GM21737 (cell line): ENCODE data around the gene HIPK2.

Experiments used
- ATAC-seq: cut with Tn5 transposase; IDR thresholded peaks from one replicate; pipeline ENCODE4 v1.9.1; 2021; ENCODE audit warnings: mild to moderate bottlenecking, moderate library complexity; ENCODE audit not compliant: unreplicated experiment

Gene HIPK2

DNA sequence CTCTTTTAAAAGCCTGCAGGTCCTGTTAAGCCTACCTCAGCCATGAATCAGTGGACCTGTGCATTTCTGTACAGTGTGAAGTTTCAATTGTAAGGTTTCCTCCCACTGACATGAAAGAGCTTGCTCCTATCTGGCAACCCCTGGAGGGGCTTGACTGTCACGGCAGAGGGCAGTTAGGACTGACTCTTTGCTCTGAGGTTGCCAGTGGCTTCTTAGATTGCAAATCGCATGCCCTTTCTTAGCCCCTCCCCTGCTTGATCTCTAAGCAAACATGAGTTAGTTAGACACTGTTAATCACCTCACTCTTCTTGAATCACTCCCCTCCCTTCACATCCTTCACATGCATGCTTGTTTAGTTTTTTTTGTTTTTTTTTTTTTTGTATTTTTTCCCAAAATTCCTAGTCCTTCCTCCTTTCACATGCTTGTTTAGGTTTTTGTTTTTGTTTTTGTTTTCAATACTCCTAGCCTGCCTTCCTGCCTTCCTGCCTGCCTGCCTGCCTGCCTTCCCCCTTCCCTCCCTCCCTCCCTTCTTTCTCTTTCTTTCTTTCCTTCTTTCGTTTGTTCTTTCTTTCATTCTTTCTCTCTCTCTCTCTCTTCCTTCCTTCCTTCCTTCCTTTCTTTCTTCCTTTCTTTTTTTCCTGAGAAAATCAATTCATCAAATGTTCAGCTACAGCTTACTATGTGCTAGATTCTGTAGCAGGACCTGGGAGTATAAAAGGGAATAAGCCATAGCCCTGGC lies 6.0 kb upstream of the HIPK2 start:
- no peak for ATAC-seq

- no peak for ATAC-seq
These were observed 5.1 kb upstream of the HIPK2 start for GRCh38 chr7:139782932-139783331.

DNA sequence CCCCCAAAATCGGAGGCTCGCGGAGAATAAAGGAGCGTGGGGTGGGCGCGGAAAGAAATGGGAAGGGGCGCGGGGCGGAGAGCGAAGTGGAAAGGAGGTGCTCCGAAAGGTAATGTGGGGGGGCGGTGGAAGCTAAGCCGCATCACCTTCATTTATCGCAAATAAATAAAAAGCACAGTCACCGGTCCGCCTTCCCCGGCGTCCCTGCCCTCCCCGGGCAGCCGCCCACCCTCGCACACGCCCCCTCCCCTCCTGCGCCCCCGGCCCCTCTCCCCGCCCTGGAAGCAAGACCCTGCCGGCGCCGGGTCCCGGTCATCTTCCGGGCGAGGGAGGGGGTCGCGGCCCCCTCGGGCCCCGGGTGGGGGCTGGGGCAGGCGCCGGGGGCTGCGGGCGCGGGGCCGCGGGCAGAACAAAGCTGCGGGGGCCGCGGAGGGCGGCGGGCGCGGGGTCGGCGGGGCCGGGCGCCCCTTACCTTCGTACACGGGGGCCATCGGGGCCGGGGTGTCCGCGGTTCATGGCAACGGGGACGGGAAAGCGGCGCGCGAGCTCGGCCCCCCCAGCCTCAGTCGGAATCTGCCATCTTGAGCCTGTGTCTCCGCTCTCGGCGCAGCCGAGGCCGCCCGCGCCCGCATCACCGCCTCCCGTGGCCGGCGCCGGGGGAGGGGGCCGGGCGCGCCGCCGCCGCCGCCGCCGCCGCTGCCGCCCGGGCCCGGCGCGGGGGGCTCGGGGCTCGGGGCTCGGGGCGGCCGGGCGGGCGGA lies 486 bp downstream of the HIPK2 start:
- peak; percentile 9 for ATAC-seq

DNA sequence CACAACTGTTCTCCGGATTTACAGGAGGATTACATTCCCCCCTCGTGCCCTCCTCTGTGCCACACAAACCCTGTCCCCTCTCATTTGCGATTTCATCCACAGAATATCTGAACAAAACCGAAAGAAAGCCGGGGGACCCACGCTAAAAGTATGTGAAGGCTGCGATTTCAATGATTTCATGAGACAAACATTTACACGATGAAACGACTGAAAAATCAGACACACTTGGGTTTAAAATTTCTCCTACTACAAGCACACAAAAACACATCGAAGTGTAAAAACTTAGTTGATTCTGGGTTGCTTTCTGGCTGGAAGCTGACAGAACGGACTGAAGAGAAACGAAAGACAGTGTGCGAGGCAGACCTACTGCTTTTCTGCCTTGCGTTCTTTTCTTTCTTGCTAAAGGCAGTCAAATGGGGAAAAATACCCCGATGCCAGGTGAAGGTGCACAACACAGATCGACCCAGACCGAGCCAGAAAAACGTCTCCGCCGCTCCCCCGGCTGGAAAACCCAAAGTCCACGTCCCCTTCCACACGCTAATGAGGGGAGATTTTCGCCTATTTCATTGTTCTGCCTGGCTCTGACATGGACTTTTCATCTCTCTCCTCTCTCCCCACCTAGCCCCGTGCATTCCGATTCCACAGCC lies 1.2 kb downstream of the HIPK2 start:
- ATAC-seq = no peak

- ATAC-seq = peak; percentile 34
These were observed 1.9 kb downstream of the HIPK2 start for GRCh38 chr7:139775829-139776266.

DNA sequence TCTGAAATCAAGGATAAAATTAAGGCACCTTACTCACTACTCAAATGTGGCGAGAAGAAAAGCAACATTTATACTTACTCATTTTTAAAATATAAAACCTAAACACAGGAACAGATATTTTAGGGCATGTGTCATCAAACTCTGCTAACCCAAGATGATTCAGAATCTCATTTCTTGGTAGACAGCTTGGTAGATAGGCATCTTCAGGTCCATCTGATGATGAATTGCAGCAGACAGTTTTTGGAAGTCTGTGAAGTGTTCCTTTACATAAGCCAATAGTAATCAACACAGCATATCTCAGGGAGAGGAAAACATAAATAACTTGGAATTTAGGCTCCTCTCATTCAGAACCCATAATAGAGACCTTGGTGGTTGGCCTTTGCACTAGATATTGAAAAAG lies 3.4 kb downstream of the HIPK2 start:
- no peak for ATAC-seq

DNA sequence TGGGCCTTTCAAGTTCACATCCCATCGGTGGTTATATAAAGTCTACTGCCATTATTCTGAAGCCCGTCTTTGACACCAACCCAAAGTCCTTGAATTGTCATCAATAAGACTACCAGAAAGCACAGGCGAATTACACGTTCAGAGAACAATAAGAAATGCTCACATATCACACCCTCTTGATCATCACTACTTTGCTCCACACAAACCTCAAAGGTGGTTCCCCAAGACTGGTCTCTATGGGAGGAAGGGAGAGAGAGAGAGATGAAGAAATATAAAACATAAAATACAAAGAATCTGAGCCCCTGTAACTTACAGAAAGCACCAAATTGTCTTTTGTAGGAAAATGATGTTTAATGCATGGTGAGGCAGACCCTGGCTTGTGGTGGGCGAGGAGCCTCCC lies 4.4 kb downstream of the HIPK2 start:
- ATAC-seq = no peak

GRCh38 chr7:139772873-139773272 lies 4.9 kb downstream of the HIPK2 start:
- no peak for ATAC-seq

DNA sequence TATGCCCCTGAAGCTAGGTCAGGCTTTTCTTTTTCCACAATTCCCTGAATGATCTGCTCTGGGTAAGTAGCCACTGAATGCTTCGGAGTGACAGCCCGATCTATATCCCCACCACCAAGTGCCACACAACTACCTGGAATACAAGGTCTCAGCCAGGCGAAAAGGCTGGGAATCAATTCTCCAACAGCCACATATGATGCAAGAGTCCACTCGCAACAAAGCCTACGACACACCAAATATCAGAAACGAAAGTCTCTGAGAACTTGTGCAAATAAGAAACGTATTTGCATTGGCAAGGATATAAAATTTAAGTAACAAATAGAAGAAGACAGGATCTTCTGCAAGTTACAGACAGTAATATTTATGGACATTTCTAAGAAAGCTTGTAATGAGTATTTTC lies 5.7 kb downstream of the HIPK2 start:
- no peak for ATAC-seq

GRCh38 chr7:139771001-139771956 lies 6.5 kb downstream of the HIPK2 start:
- ATAC-seq = no peak

DNA sequence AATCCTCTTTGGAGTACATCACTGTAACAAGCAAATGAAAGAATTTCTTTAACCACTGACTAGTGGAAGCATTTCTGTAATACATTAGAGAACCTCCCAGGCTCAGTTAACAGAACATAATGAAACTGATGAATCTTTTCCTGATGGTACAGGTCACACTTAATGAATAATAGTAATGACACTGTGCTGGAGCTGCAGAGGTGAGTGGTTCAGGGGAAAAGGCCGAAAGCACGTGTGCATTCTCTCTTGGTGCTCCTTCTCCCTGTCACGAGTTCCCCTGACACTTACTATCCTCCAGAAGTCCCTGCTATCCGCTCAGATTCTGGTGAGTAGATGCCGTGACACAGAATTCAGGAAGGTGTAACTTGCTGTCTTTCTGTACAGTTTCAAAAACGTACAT lies 8.0 kb downstream of the HIPK2 start:
- no peak for ATAC-seq

- ATAC-seq = no peak
These were observed 8.7 kb downstream of the HIPK2 start for GRCh38 chr7:139769066-139769465.

- ATAC-seq = no peak
These were observed 9.5 kb downstream of the HIPK2 start for GRCh38 chr7:139768249-139768824.

GRCh38 chr7:139767561-139767982 lies 10.2 kb downstream of the HIPK2 start:
- peak; percentile 88 for ATAC-seq

DNA sequence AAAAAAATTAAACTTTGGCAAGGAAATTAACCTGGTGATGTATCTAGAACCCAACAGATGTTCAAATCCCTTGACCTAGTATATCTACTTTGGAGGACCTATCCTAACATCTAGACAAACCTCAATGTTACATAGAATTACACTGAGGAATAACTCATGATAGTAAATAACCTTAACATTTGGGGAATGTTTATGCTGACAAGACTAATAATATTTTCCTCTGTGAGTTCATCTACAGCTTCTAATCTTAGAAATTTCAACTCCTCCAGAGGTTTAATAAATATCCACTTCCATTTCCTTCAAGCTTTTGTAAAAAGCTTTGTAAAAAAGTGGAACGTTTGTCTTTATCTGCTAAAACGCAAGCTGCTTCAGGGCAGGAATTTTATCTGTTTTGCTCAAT lies 12.7 kb downstream of the HIPK2 start:
- ATAC-seq = no peak

GRCh38 chr7:139763330-139763729 lies 14.5 kb downstream of the HIPK2 start:
- no peak for ATAC-seq

GRCh38 chr7:139762886-139763285 lies 14.9 kb downstream of the HIPK2 start:
- ATAC-seq = no peak

- ATAC-seq = no peak
These were observed 19.4 kb downstream of the HIPK2 start for GRCh38 chr7:139758388-139758787.

- no peak for ATAC-seq
These were observed 19.8 kb downstream of the HIPK2 start for GRCh38 chr7:139757968-139758367.

DNA sequence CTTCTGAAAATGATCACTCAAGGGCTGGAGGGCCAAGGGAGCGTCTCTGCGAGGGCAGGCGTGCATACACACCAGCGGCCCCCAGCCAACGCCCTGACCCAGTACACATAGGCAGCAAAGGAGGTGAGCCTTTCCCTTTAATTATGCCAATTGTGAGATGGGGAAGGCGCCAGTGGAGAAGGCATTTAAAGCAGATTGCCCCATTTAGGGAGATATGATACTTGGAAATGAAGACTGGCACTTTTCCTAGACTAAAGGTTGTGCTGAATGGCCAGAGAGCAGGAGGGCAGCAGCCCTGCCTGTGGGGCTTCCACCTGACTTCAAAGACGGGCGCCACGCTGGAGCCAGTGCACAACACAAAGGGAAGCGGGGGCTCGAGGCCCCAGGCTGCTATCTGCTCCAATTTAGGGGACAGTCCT lies 24.1 kb downstream of the HIPK2 start:
- no peak for ATAC-seq
